GM03348 (cell line): Measurements from ENCODE around the gene ANAPC5.
A peak's percentile ranks its signal among the peaks of the same experiment; 100 is the strongest.

Experiments used
- DNase-seq: peaks from one replicate; pipeline ENCODE4 v3.0.0; 2012; ENCODE audit warnings: low spot score

The ANAPC5 gene

GRCh38 chr12:121371404-121371803 lies 19.2 kb upstream of the ANAPC5 start:
- no peak for DNase-seq

GRCh38 chr12:121366063-121366459 lies 13.8 kb upstream of the ANAPC5 start:
- no peak for DNase-seq

GRCh38 chr12:121365416-121366062 lies 13.3 kb upstream of the ANAPC5 start:
- peak; percentile 35 for DNase-seq

- DNase-seq = no peak
These were observed 12.5 kb upstream of the ANAPC5 start for GRCh38 chr12:121364683-121365121.

- no peak for DNase-seq
These were observed 5.9 kb upstream of the ANAPC5 start for GRCh38 chr12:121358073-121358472.

GRCh38 chr12:121357331-121357730 lies 5.1 kb upstream of the ANAPC5 start:
- no peak for DNase-seq

- DNase-seq = no peak
These were observed 4.4 kb upstream of the ANAPC5 start for GRCh38 chr12:121356657-121357056.

GRCh38 chr12:121355818-121356217 lies 3.6 kb upstream of the ANAPC5 start:
- DNase-seq = no peak

- DNase-seq = no peak
These were observed 439 bp upstream of the ANAPC5 start for GRCh38 chr12:121352682-121353018.

- no peak for DNase-seq
These were observed 5.5 kb downstream of the ANAPC5 start for GRCh38 chr12:121346747-121347146.

GRCh38 chr12:121345151-121345815 lies 6.9 kb downstream of the ANAPC5 start:
- no peak for DNase-seq

GRCh38 chr12:121344506-121344905 lies 7.7 kb downstream of the ANAPC5 start:
- no peak for DNase-seq

- no peak for DNase-seq
These were observed 14.8 kb downstream of the ANAPC5 start for GRCh38 chr12:121337416-121337815.

GRCh38 chr12:121334513-121335343 lies 17.5 kb downstream of the ANAPC5 start:
- DNase-seq = peak; percentile 83

- DNase-seq = no peak
These were observed 18.5 kb downstream of the ANAPC5 start for GRCh38 chr12:121333747-121334146.

GRCh38 chr12:121331248-121331647 lies 21.0 kb downstream of the ANAPC5 start:
- DNase-seq = no peak

- no peak for DNase-seq
These were observed 21.5 kb downstream of the ANAPC5 start for GRCh38 chr12:121330692-121331091.

GRCh38 chr12:121330195-121330594 lies 22.0 kb downstream of the ANAPC5 start:
- DNase-seq = no peak

- no peak for DNase-seq
These were observed 23.6 kb downstream of the ANAPC5 start for GRCh38 chr12:121328620-121329019.

GRCh38 chr12:121326996-121327674 lies 25.1 kb downstream of the ANAPC5 start:
- DNase-seq = no peak

- peak; percentile 6 for DNase-seq
These were observed 26.3 kb downstream of the ANAPC5 start for GRCh38 chr12:121325922-121326396.

- DNase-seq = no peak
These were observed 28.3 kb downstream of the ANAPC5 start for GRCh38 chr12:121323908-121324307.
